Fibroblast of lung (primary cell): ENCODE results near the gene LARP4B.

ENCODE experiments used
- EZH2 ChIP-seq: IDR thresholded peaks from 2 replicates; pipeline ENCODE4 v1.5.1; 2012; ENCODE audit warnings: low read length, control low read depth, mild to moderate bottlenecking; ENCODE audit errors: missing control alignments
- TF ChIP-seq, protein P1 (sequence below), 2 donors: IDR thresholded peaks in 1 of 2; conservative IDR thresholded peaks in 1 of 2; 1 replicate in 1 of 2; 2 replicates in 1 of 2; pipeline ENCODE4 v1.5.1; 2011 to 2012; ENCODE audit warnings: low read length in 2 of 2, control low read depth in 1 of 2, inconsistent platforms in 1 of 2, low read depth in 1 of 2, mild to moderate bottlenecking in 1 of 2

DNA sequence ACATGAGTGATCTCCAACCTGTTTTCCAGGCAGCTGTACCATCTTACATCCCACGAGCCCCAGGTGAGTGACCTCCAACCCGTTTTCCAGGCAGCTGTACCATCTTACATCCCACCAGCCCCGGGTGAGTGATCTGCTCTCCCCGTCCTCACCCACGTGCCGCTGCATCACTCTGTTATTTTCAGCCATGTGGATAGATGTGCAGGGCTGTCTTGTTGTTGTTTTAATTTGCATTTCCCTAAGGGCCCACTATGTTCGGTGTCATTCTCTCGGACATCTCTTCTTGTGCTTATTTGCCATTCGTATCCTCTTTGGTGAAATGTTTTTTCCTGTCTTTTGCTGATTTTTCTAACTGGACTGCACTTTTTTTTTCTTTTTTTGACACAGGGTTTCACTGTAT is 17.9 kb upstream of the LARP4B start:
- TF ChIP-seq, protein P1, sequence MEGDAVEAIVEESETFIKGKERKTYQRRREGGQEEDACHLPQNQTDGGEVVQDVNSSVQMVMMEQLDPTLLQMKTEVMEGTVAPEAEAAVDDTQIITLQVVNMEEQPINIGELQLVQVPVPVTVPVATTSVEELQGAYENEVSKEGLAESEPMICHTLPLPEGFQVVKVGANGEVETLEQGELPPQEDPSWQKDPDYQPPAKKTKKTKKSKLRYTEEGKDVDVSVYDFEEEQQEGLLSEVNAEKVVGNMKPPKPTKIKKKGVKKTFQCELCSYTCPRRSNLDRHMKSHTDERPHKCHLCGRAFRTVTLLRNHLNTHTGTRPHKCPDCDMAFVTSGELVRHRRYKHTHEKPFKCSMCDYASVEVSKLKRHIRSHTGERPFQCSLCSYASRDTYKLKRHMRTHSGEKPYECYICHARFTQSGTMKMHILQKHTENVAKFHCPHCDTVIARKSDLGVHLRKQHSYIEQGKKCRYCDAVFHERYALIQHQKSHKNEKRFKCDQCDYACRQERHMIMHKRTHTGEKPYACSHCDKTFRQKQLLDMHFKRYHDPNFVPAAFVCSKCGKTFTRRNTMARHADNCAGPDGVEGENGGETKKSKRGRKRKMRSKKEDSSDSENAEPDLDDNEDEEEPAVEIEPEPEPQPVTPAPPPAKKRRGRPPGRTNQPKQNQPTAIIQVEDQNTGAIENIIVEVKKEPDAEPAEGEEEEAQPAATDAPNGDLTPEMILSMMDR (conservative IDR thresholded peaks at IDR 0.05 in 1 of 2, IDR thresholded peaks at IDR 0.05 in 1 of 2; ENCODE audit: low read depth in 1 of 2, low read length in 2 of 2): no peak
- no peak for TF ChIP-seq EZH2
